Adipose tissue (tissue), 3 donors: ENCODE measurements around the gene HYAL1. TPM values are rescaled to one million over a fixed set of nuclear protein-coding genes. Genes with fewer than 3 reads are reported as not detected.

Source experiments
- H3K27ac ChIP-seq: one replicate; pipeline ENCODE4 v1.5.1; 2013; ENCODE audit warnings: low read depth, low read length
- WGBS, 3 donors: extraction: QIAGEN DNeasy Blood & Tissue Kit; methylation state at CpG; one replicate each; pipeline ENCODE4 v1.1.7; 2013; 5-methylcytosine and 5-hydroxymethylcytosine counted together
- polyA plus RNA-seq, 3 donors: library from polyadenylated mRNA; stranded (reverse); fragments of 200-250 nt; gene quantifications; one replicate each; pipeline ENCODE4 v1.2.3, GENCODE V29; 2013
- donor health status: healthy with polysubstance abuse.
- donor health status: Bipolar disorder and iron deficiency.
- donor health status: healthy.

The HYAL1 gene
- polyA plus RNA-seq, 3 donors: 6.3 to 19.0 (median 14.9) TPM

- H3K27ac ChIP-seq: peak overlapping the region; percentile 98
- WGBS, 3 donors: 0% methylated on average over 70 to 79 of the region's 79 CpGs
These were observed 33.9 kb upstream of the HYAL1 start for GRCh38 chr3:50337175-50337861.

- H3K27ac ChIP-seq: peak overlapping the region; percentile 73
- 1 to 2% (median 2%) methylated on average over 26 to 31 of the region's 31 CpGs for WGBS, 3 donors
These were observed 33.2 kb upstream of the HYAL1 start for GRCh38 chr3:50336452-50337174.

GRCh38 chr3:50334339-50335075 is 31.1 kb upstream of the HYAL1 start:
- H3K27ac ChIP-seq: no peak overlapping the region
- WGBS, 3 donors: 53 to 65% (median 55%) methylated on average over 5 of the region's 5 CpGs

- 39 to 63% (median 49%) methylated on average over 12 of the region's 12 CpGs for WGBS, 3 donors
- H3K27ac ChIP-seq: no peak overlapping the region
These were observed 30.5 kb upstream of the HYAL1 start for GRCh38 chr3:50333744-50334328.

- H3K27ac ChIP-seq: no peak overlapping the region
- WGBS, 3 donors: 93 to 97% (median 94%) methylated on average over 19 of the region's 19 CpGs
These were observed 28.1 kb upstream of the HYAL1 start for GRCh38 chr3:50331364-50331907.

- no peak overlapping the region for H3K27ac ChIP-seq
- WGBS, 3 donors: 91 to 94% (median 92%) methylated on average over 10 of the region's 10 CpGs
These were observed 27.0 kb upstream of the HYAL1 start for GRCh38 chr3:50330330-50330729.

- WGBS, 3 donors: 1 to 3% (median 3%) methylated on average over 52 to 55 of the region's 55 CpGs
- H3K27ac ChIP-seq: peak within 1 kb of the TSS; percentile 10
These were observed 24.7 kb upstream of the HYAL1 start, which contains the start of gene TUSC2 for GRCh38 chr3:50327943-50328691. Gene TUSC2, minus strand, starts transcription at chr3:50328223. Its CDS starts 124 bp downstream, at chr3:50328099.

GRCh38 chr3:50327129-50327528 is 23.8 kb upstream of the HYAL1 start:
- WGBS, 3 donors: 58 to 72% (median 69%) methylated on average over 4 of the region's 4 CpGs
- no peak overlapping the region for H3K27ac ChIP-seq

GRCh38 chr3:50326182-50326541 is 22.8 kb upstream of the HYAL1 start:
- 89 to 91% (median 90%) methylated on average over 8 of the region's 8 CpGs for WGBS, 3 donors
- H3K27ac ChIP-seq: no peak overlapping the region

- H3K27ac ChIP-seq: no peak overlapping the region
- WGBS, 3 donors: 83 to 89% (median 84%) methylated on average over 11 of the region's 11 CpGs
These were observed 22.3 kb upstream of the HYAL1 start for GRCh38 chr3:50325497-50326181.

- WGBS, 3 donors: 86 to 91% (median 88%) methylated on average over 2 of the region's 2 CpGs
- no peak overlapping the region for H3K27ac ChIP-seq
These were observed 21.7 kb upstream of the HYAL1 start for GRCh38 chr3:50325113-50325480.

- no peak overlapping the region for H3K27ac ChIP-seq
- 44 to 53% (median 51%) methylated on average over 4 of the region's 4 CpGs for WGBS, 3 donors
These were observed 21.2 kb upstream of the HYAL1 start for GRCh38 chr3:50324351-50325112.

- 40 to 79% (median 40%) methylated on average over 5 of the region's 5 CpGs for WGBS, 3 donors
- H3K27ac ChIP-seq: peak overlapping the region; percentile 49
These were observed 20.3 kb upstream of the HYAL1 start for GRCh38 chr3:50323614-50324199.

- 25 to 54% (median 34%) methylated on average over 4 of the region's 4 CpGs for WGBS, 3 donors
- peak overlapping the region; percentile 49 for H3K27ac ChIP-seq
These were observed 19.8 kb upstream of the HYAL1 start for GRCh38 chr3:50323092-50323600.

GRCh38 chr3:50322386-50323091 is 19.2 kb upstream of the HYAL1 start, which contains the start of gene HYAL2:
Gene HYAL2, minus strand, starts transcription at chr3:50322745. Its CDS starts 2,256 bp downstream, at chr3:50320489.
- WGBS, 3 donors: 28 to 40% (median 32%) methylated on average over 29 to 31 of the region's 31 CpGs
- H3K27ac ChIP-seq: peak within 1 kb of the TSS; percentile 49

- peak overlapping the region; percentile 36 for H3K27ac ChIP-seq
- WGBS, 3 donors: 9 to 37% (median 19%) methylated on average over 13 to 14 of the region's 14 CpGs
These were observed 18.7 kb upstream of the HYAL1 start for GRCh38 chr3:50322115-50322385.
